NCI-H187 (cell line): ENCODE data around the gene RBM4.

ENCODE experiments used
- DNase-seq, 2 experiments: peaks; one replicate each; lab custom pipeline; 2025; lab: John Stamatoyannopoulos, UW

Gene RBM4

GRCh38 chr11:66659763-66660162 is 21.3 kb downstream of the RBM4 start:
- DNase-seq: no peak

- DNase-seq: no peak
These were observed 25.3 kb downstream of the RBM4 start for GRCh38 chr11:66663741-66664296.

GRCh38 chr11:66665369-66665768 is 26.9 kb downstream of the RBM4 start:
- DNase-seq: no peak

GRCh38 chr11:66670816-66671215 is 32.3 kb downstream of the RBM4 start:
- no peak for DNase-seq

- DNase-seq: peak; percentile 43 to 67
These were observed 36.6 kb downstream of the RBM4 start for GRCh38 chr11:66674964-66675602.

- no peak for DNase-seq
These were observed 37.9 kb downstream of the RBM4 start for GRCh38 chr11:66676282-66676919.

- no peak for DNase-seq
These were observed 38.6 kb downstream of the RBM4 start for GRCh38 chr11:66676931-66677598.

GRCh38 chr11:66677599-66678375 is 39.3 kb downstream of the RBM4 start, which contains the start of gene RBM4B:
TSS of gene RBM4B (minus strand) at chr11:66677887. CDS start at chr11:66677079, 808 bp downstream.
- peak; percentile 70 to 90 for DNase-seq

- no peak for DNase-seq
These were observed 42.6 kb downstream of the RBM4 start for GRCh38 chr11:66680966-66681645.

GRCh38 chr11:66683877-66684276 is 45.4 kb downstream of the RBM4 start:
- DNase-seq: no peak

GRCh38 chr11:66684635-66685034 is 46.1 kb downstream of the RBM4 start:
- DNase-seq: no peak

- DNase-seq: peak in 1 of 2 experiments; percentile 52
These were observed 47.0 kb downstream of the RBM4 start for GRCh38 chr11:66685276-66686099.

GRCh38 chr11:66686100-66686785 is 47.7 kb downstream of the RBM4 start:
- DNase-seq: no peak

- no peak for DNase-seq
These were observed 48.6 kb downstream of the RBM4 start for GRCh38 chr11:66686801-66687750.

GRCh38 chr11:66687831-66688281 is 49.4 kb downstream of the RBM4 start:
- DNase-seq: no peak

- no peak for DNase-seq
These were observed 50.3 kb downstream of the RBM4 start for GRCh38 chr11:66688561-66689534.
